SU-DHL-6 (cell line): ENCODE results near the gene HORMAD1.
"Not testable (repeated sequence)": the region's sequence is repeated elsewhere in the genome, so short reads cannot be mapped to it uniquely, and the experiment has no call there.

Source experiments
- H2AFZ ChIP-seq: fragments of 200-600 bp; sonication (generic); 2 replicates; pipeline ENCODE4 v1.6.1; 2014; ENCODE audit warnings: low read depth, mild to moderate bottlenecking, moderate library complexity, mixed read lengths, antibody characterized with exemption, low read length; ENCODE audit not compliant: severe bottlenecking
- H3F3A ChIP-seq: fragments of 200-600 bp; shearing (Covaris generic); 2 replicates; pipeline ENCODE4 v1.6.0; 2016; ENCODE audit warnings: antibody characterized with exemption, mild to moderate bottlenecking; ENCODE audit not compliant: insufficient read depth
- H3K27ac ChIP-seq: fragments of 200-600 bp; sonication (generic); 2 replicates; pipeline ENCODE4 v1.5.1; 2016; ENCODE audit warnings: low read depth, mild to moderate bottlenecking, low read length, moderate library complexity, mixed read lengths
- H3K27me3 ChIP-seq: fragments of 200-600 bp; sonication (generic), shearing (Covaris generic); 2 replicates; pipeline ENCODE4 v1.6.0; 2014; ENCODE audit warnings: mild to moderate bottlenecking, low read length
- H3K36me3 ChIP-seq: fragments of 200-600 bp; sonication (generic); 2 replicates; pipeline ENCODE4 v1.6.1; 2014; ENCODE audit warnings: mild to moderate bottlenecking, low read length, mixed read lengths
- H3K4me2 ChIP-seq: fragments of 300-600, 200-600 bp; shearing (Covaris generic), sonication (generic); 2 replicates; pipeline ENCODE4 v1.6.0; 2014; ENCODE audit warnings: low read length, low read depth, mild to moderate bottlenecking; ENCODE audit not compliant: poor library complexity, severe bottlenecking
- H3K4me3 ChIP-seq: fragments of 200-600 bp; sonication (generic); 2 replicates; pipeline ENCODE4 v1.5.1; 2014; ENCODE audit warnings: antibody characterized with exemption, low read length, mild to moderate bottlenecking, mixed read lengths; ENCODE audit not compliant: insufficient read depth, poor library complexity, severe bottlenecking
- H3K79me2 ChIP-seq: fragments of 200-600 bp; sonication (generic); 2 replicates; pipeline ENCODE4 v1.6.1; 2014; ENCODE audit warnings: mild to moderate bottlenecking, low read length, moderate library complexity; ENCODE audit not compliant: insufficient read depth
- H3K9ac ChIP-seq: fragments of 200-600 bp; sonication (generic); 2 replicates; pipeline ENCODE4 v1.7.0; 2014; ENCODE audit warnings: mild to moderate bottlenecking, low read length
- H3K9me2 ChIP-seq: fragments of 200-600 bp; sonication (generic); replicated peaks from 2 replicates; pipeline ENCODE4 v1.6.1; 2014; ENCODE audit warnings: low read length; ENCODE audit not compliant: insufficient read depth
- H3K9me3 ChIP-seq: fragments of 200-600 bp; sonication (generic); 2 replicates; pipeline ENCODE4 v1.6.1; 2014; ENCODE audit warnings: low read length, mixed read lengths; ENCODE audit not compliant: insufficient read depth
- H4K20me1 ChIP-seq: fragments of 200-600 bp; sonication (generic); 2 replicates; pipeline ENCODE4 v1.6.1; 2014; ENCODE audit warnings: low read depth, mild to moderate bottlenecking, antibody characterized with exemption, low read length, moderate library complexity, mixed read lengths
- EZH2phosphoT487 ChIP-seq: fragments of 200-600 bp; sonication (generic), shearing (Covaris generic); conservative IDR thresholded peaks from 2 replicates; pipeline ENCODE4 v1.6.1; 2018; ENCODE audit warnings: mild to moderate bottlenecking, antibody characterized with exemption, low read length, moderate library complexity, mixed read lengths
- TF ChIP-seq, protein P1 (sequence below): fragments of 200-600 bp; sonication (generic); IDR thresholded peaks from one replicate; pipeline ENCODE4 v1.5.1; 2017; ENCODE audit warnings: antibody characterized with exemption, mild to moderate bottlenecking, low read length, moderate library complexity; ENCODE audit not compliant: insufficient read depth, poor library complexity, severe bottlenecking

Gene HORMAD1

DNA sequence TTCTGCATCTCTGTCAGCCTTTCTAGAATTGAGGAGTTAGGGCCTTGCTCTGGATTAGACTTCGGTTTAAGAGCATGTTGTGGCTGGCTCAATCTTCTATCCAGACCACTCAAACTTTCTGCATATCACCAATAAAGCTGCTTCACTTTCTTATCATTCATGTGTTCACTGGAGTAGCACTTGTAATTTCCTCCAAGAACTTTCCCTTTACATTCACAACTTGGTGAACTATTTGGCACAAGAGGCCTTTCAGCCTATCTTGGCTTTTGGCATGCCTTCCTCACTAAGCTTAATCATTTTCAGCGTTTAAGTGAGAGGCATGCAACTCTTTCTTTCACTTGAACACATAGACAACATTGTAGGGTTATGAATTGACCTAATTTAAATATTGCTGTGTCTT is 3.6 kb upstream of the HORMAD1 start:
- Histone ChIP-seq H4K20me1 (no peaks in the 10 kb centered on the region), H3F3A (no peaks in the 10 kb centered on the region), H3K9ac (no peak overlapping the region), H3K9me3 (no peaks in the 10 kb centered on the region), H2AFZ (no peak overlapping the region), H3K36me3 (no peaks in the 10 kb centered on the region), H3K27me3 (no peaks in the 10 kb centered on the region), H3K9me2 (no peaks in the 10 kb centered on the region), H3K27ac (no peak overlapping the region), H3K4me2 (no peak overlapping the region), H3K79me2 (no peaks in the 10 kb centered on the region), H3K4me3 (no peak overlapping the region)
- TF ChIP-seq EZH2phosphoT487: no peak
- TF ChIP-seq, protein P1, sequence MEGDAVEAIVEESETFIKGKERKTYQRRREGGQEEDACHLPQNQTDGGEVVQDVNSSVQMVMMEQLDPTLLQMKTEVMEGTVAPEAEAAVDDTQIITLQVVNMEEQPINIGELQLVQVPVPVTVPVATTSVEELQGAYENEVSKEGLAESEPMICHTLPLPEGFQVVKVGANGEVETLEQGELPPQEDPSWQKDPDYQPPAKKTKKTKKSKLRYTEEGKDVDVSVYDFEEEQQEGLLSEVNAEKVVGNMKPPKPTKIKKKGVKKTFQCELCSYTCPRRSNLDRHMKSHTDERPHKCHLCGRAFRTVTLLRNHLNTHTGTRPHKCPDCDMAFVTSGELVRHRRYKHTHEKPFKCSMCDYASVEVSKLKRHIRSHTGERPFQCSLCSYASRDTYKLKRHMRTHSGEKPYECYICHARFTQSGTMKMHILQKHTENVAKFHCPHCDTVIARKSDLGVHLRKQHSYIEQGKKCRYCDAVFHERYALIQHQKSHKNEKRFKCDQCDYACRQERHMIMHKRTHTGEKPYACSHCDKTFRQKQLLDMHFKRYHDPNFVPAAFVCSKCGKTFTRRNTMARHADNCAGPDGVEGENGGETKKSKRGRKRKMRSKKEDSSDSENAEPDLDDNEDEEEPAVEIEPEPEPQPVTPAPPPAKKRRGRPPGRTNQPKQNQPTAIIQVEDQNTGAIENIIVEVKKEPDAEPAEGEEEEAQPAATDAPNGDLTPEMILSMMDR: no peak

DNA sequence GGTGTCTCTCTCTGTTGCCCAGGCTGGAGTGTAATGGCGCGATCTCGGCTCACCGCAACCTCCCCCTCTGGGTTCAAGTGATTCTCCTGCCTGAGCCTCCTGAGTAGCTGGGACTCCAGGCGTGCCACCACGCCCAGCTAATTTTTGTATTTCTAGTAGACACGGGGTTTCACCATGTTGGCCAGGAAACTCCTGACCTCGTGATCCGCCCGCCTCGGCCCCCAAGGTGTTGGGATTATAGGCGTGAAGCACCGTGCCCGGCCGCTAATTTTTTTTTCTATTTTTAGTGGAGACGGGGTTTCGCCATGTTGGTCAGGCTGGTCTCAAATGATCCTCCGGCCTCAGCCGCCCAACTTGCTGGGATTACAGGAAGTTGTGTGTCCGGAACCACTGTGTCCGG is 597 bp downstream of the HORMAD1 start:
- Histone ChIP-seq H3K27ac (no peak overlapping the region), H3K9ac (no peak overlapping the region), H3K79me2 (no peaks in the 10 kb centered on the region), H3K4me3 (no peak overlapping the region), H4K20me1 (no peaks in the 10 kb centered on the region), H3K9me2 (no peaks in the 10 kb centered on the region), H2AFZ (no peak overlapping the region), H3K27me3 (no peaks in the 10 kb centered on the region), H3K9me3 (no peaks in the 10 kb centered on the region), H3F3A (peaks cover 3% of the 10 kb centered on the region; the same call in 1 of the 2 replicates), H3K4me2 (no peak overlapping the region), H3K36me3 (no peaks in the 10 kb centered on the region)
- TF ChIP-seq EZH2phosphoT487: no peak
- TF ChIP-seq, protein P1: no peak

GRCh38 chr1:150718225-150718891 is 2.3 kb downstream of the HORMAD1 start:
- TF ChIP-seq, protein P1: no peak
- TF ChIP-seq EZH2phosphoT487: no peak
- H3K79me2 ChIP-seq: no peaks in the 10 kb centered on the region
- H3F3A ChIP-seq: peaks cover 4% of the 10 kb centered on the region; the same call in 1 of the 2 replicates
- H3K4me3 ChIP-seq: no peak overlapping the region
- H3K9me3 ChIP-seq: no peaks in the 10 kb centered on the region
- H3K36me3 ChIP-seq: no peaks in the 10 kb centered on the region
- H2AFZ ChIP-seq: no peak overlapping the region
- no peaks in the 10 kb centered on the region for H3K27me3 ChIP-seq
- H4K20me1 ChIP-seq: no peaks in the 10 kb centered on the region
- no peak overlapping the region for H3K9ac ChIP-seq
- H3K27ac ChIP-seq: no peak overlapping the region
- H3K4me2 ChIP-seq: no peak overlapping the region
- H3K9me2 ChIP-seq: no peaks in the 10 kb centered on the region

DNA sequence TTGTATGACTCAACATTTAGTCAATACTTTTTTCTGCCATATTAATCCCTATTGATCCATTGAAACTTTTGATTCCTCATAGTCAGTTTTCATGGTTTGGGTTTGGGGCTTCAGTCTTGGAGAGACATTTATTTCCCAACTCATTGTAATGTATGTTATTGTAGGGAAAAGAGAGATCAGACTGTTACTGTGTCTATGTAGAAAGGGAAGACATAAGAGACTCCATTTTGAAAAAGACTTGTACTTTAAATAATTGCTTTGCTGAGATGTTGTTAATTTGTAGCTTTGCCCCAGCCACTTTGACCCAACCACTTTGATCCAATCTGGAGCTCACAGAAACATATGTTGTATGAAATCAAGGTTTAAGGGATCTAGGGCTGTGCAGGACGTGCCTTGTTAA is 11.7 kb downstream of the HORMAD1 start:
- not testable (repeated sequence) for H3K36me3 ChIP-seq, H3K79me2 ChIP-seq, H2AFZ ChIP-seq, H3K27me3 ChIP-seq, H3K4me2 ChIP-seq, H4K20me1 ChIP-seq, H3K4me3 ChIP-seq, H3K9me3 ChIP-seq, H3K9ac ChIP-seq, H3K9me2 ChIP-seq, H3F3A ChIP-seq, H3K27ac ChIP-seq
